Smooth muscle cell (in vitro differentiated cells): ENCODE data around the gene KCNMA1. TPM values are rescaled to one million over a fixed set of nuclear protein-coding genes. Genes with fewer than 3 reads are reported as not detected.

ENCODE experiments used
- DNase-seq: peaks from one replicate; lab custom pipeline; 2025; ENCODE audit not compliant: unreplicated experiment; lab: John Stamatoyannopoulos, UW
- H2AFZ ChIP-seq: fragments of 200-600 bp; sonication (generic); 2 replicates; pipeline ENCODE4 v1.6.0; 2016; ENCODE audit warnings: antibody characterized with exemption, low read depth, mild to moderate bottlenecking
- H3F3A ChIP-seq: fragments of 200-600 bp; sonication (generic); 2 replicates; pipeline ENCODE4 v1.6.0; 2017; ENCODE audit warnings: antibody characterized with exemption, low read depth
- H3K27ac ChIP-seq: fragments of 200-600 bp; sonication (generic); 2 replicates; pipeline ENCODE4 v1.5.1; 2016; ENCODE audit warnings: low read depth, mild to moderate bottlenecking
- H3K27me3 ChIP-seq: fragments of 200-600 bp; sonication (generic); 2 replicates; pipeline ENCODE4 v1.6.1; 2016; ENCODE audit warnings: low read depth, mild to moderate bottlenecking
- H3K36me3 ChIP-seq: fragments of 200-600 bp; sonication (generic); 2 replicates; pipeline ENCODE4 v1.5.1; 2016; ENCODE audit warnings: low read depth
- H3K4me1 ChIP-seq: fragments of 200-600 bp; sonication (generic); 2 replicates; pipeline ENCODE4 v1.5.1; 2016; ENCODE audit warnings: low read depth
- H3K4me2 ChIP-seq: fragments of 200-600 bp; sonication (generic); 2 replicates; pipeline ENCODE4 v1.6.0; 2016; ENCODE audit warnings: mild to moderate bottlenecking
- H3K4me3 ChIP-seq: fragments of 200-600 bp; sonication (generic); 2 replicates; pipeline ENCODE4 v1.5.1; 2016; ENCODE audit warnings: mild to moderate bottlenecking
- H3K79me2 ChIP-seq: fragments of 200-600 bp; sonication (generic); 2 replicates; pipeline ENCODE4 v1.6.0; 2016; ENCODE audit warnings: low read depth, mild to moderate bottlenecking
- H3K9ac ChIP-seq: fragments of 200-600 bp; sonication (generic); 2 replicates; pipeline ENCODE4 v1.6.0; 2016; ENCODE audit warnings: low read depth
- H3K9me3 ChIP-seq: fragments of 200-600 bp; sonication (generic); replicated peaks from 2 replicates; pipeline ENCODE4 v1.5.1; 2016; ENCODE audit warnings: low read depth
- H4K20me1 ChIP-seq: fragments of 200-600 bp; sonication (generic); 2 replicates; pipeline ENCODE4 v1.6.0; 2016; ENCODE audit warnings: low read depth
- WGBS: methylation state at CpG from one replicate; pipeline ENCODE4 v1.1.7; 2016; ENCODE audit warnings: low lambda C conversion rate; 5-methylcytosine and 5-hydroxymethylcytosine counted together
- polyA plus RNA-seq: library from polyadenylated mRNA; unstranded; fragments of >200 nt; fragmentation: Nextera tagmentation; extraction: Ambion mirVana; gene quantifications from 2 replicates; pipeline ENCODE4 v1.2.1, GENCODE V29; 2016
- total RNA-seq: library from RNA; depleted of rRNA; stranded (reverse); fragments of >200 nt; gene quantifications from 2 replicates; pipeline ENCODE4 v1.2.3, GENCODE V29; 2014
- TF ChIP-seq, protein P1 (sequence below): fragments of 200-600 bp; sonication (generic); IDR thresholded peaks from 2 replicates; pipeline ENCODE4 v1.5.1; 2017; ENCODE audit warnings: borderline replicate concordance, mild to moderate bottlenecking, antibody characterized with exemption; ENCODE audit not compliant: insufficient read depth, poor library complexity, severe bottlenecking

KCNMA1 gene
- total and polyA plus RNA-seq, 2 experiments from 2014 or later = 9.1 to 23.4 TPM

DNA sequence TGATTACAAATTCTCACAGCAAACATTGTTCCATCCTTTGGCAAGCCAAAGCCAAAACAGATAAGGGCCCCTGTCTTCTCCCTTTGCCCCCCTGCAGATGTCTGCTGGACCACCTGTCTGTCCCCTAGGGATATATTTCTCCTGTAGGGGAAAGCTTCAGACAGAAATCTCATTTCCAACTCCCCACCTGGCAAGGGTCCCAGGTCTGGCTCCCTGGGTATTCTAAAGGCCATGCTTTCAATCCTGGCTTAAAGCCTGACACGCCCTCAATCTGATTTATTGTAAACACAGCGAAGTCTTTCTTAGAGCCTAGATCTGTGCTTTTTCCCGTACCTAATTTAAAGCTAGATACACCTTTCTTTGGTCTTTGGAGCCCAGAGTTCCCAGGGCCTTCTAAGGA is 66.1 kb downstream of the KCNMA1 start:
- TF ChIP-seq, protein P1, sequence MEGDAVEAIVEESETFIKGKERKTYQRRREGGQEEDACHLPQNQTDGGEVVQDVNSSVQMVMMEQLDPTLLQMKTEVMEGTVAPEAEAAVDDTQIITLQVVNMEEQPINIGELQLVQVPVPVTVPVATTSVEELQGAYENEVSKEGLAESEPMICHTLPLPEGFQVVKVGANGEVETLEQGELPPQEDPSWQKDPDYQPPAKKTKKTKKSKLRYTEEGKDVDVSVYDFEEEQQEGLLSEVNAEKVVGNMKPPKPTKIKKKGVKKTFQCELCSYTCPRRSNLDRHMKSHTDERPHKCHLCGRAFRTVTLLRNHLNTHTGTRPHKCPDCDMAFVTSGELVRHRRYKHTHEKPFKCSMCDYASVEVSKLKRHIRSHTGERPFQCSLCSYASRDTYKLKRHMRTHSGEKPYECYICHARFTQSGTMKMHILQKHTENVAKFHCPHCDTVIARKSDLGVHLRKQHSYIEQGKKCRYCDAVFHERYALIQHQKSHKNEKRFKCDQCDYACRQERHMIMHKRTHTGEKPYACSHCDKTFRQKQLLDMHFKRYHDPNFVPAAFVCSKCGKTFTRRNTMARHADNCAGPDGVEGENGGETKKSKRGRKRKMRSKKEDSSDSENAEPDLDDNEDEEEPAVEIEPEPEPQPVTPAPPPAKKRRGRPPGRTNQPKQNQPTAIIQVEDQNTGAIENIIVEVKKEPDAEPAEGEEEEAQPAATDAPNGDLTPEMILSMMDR = no peak
- Histone ChIP-seq H3K79me2 (no peaks in the 10 kb centered on the region), H3K27ac (no peak overlapping the region), H3F3A (no peaks in the 10 kb centered on the region), H3K4me2 (no peak overlapping the region), H3K4me1 (no peaks in the 10 kb centered on the region), H3K27me3 (no peaks in the 10 kb centered on the region), H3K4me3 (no peak overlapping the region), H3K9me3 (no peaks in the 10 kb centered on the region), H4K20me1 (no peaks in the 10 kb centered on the region), H3K36me3 (no peaks in the 10 kb centered on the region), H3K9ac (no peak overlapping the region), H2AFZ (no peak overlapping the region)
- 91% methylated on average over 3 of the region's 3 CpGs for WGBS
- no peak for DNase-seq

DNA sequence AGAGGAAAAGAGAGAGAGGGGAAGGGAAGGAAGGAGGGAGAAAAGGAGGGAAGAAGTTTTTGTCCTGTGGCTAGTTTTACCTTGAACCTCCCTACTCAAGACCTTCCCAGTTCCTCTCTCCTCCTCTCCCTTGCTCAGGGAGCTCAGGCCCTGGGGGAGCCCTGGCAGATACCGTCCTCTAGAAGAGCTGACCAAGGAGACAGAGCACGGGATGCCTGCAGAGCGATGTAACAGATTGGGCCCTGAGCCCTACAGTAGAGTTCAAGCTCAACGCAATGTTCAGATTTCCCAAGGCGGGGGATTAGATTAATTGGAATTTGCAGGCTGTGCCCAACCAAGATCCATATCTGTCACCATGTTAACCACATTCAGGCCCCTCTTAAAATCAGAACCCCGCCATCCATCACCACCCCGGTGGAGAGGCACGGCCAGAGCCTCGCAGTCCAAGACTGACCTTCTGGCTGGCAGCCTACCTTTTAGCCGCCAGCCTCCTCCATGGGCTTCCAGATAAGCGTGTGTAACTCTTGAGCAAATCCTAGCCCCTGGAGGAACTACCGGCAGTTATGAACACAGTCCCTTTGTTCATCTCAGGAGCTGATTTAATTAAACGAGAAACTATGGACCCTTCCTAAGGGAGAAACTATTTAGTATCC is 70.6 kb downstream of the KCNMA1 start:
- DNase-seq = no peak
- TF ChIP-seq, protein P1 = no peak
- Histone ChIP-seq H3K9ac (no peak overlapping the region), H3K27ac (no peak overlapping the region), H2AFZ (no peak overlapping the region), H4K20me1 (no peaks in the 10 kb centered on the region), H3K4me2 (no peak overlapping the region), H3K36me3 (no peaks in the 10 kb centered on the region), H3K4me3 (no peak overlapping the region), H3K9me3 (no peaks in the 10 kb centered on the region), H3K4me1 (peaks cover 19% of the 10 kb centered on the region), H3K27me3 (no peaks in the 10 kb centered on the region), H3F3A (no peaks in the 10 kb centered on the region), H3K79me2 (no peaks in the 10 kb centered on the region)
- 91% methylated on average over 13 of the region's 13 CpGs for WGBS

DNA sequence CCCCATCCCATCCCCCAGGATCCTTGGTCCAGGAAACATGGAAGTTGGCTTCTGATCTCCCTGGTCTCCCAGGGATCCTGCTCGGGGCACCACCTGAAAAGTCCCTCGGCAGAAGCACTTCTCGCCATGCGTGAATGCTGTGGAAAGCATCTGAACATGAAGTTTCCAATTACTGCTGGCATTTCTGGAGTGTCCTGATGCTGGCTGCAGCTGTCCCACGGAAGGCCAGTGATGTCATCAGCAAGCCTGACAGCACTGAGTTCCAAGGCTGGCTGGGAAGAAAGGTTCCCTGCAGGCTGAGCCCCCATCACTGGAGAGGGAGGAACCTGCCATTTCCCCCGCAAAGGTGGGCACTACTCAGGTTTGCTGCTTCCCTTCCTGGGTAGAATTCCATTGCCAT is 71.4 kb downstream of the KCNMA1 start:
- Histone ChIP-seq H3K79me2 (no peaks in the 10 kb centered on the region), H3K4me1 (peaks cover 19% of the 10 kb centered on the region), H3K36me3 (no peaks in the 10 kb centered on the region), H3K9ac (no peak overlapping the region), H3K27me3 (no peaks in the 10 kb centered on the region), H3K4me3 (no peak overlapping the region), H4K20me1 (no peaks in the 10 kb centered on the region), H2AFZ (no peak overlapping the region), H3K4me2 (no peak overlapping the region), H3K27ac (no peak overlapping the region), H3F3A (no peaks in the 10 kb centered on the region), H3K9me3 (no peaks in the 10 kb centered on the region)
- no peak for DNase-seq
- TF ChIP-seq, protein P1 = no peak
- 77% methylated on average over 6 of the region's 6 CpGs for WGBS

DNA sequence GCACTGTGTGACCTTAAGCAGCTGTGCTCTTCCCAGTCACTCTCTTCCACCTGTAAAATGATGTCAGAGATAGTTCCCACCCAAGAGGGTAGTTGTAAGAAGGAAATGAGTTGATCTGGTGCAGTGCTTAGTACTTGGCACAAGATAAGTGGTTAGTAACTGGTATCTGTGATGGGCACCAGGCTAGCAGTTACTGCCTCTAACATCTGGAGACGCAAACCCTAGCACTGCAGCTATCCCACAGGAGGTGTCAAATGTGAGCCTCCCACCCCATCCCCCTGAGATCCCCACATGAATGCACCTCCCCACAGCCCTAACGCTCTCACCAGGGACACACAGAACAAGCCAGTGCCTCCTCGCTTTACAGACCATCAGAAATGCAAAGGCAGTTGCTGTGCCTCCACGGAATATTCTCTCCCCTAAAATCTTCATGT is 72.0 kb downstream of the KCNMA1 start:
- Histone ChIP-seq H3F3A (no peaks in the 10 kb centered on the region), H3K79me2 (no peaks in the 10 kb centered on the region), H3K36me3 (no peaks in the 10 kb centered on the region), H4K20me1 (no peaks in the 10 kb centered on the region), H2AFZ (no peak overlapping the region), H3K9ac (no peak overlapping the region), H3K27ac (no peak overlapping the region), H3K4me2 (no peak overlapping the region), H3K9me3 (no peaks in the 10 kb centered on the region), H3K27me3 (no peaks in the 10 kb centered on the region), H3K4me1 (peaks cover 19% of the 10 kb centered on the region), H3K4me3 (no peak overlapping the region)
- 52% methylated on average over 4 of the region's 4 CpGs for WGBS
- TF ChIP-seq, protein P1 = no peak
- DNase-seq = no peak
